ENCODE data around the gene STK11IP. TPM values are rescaled to one million over a fixed set of nuclear protein-coding genes. Genes with fewer than 3 reads are reported as not detected.

Gene STK11IP
- total RNA-seq, 2 experiments from 2014 or later = 28.7 to 28.9 TPM

GRCh38 chr2:219574484-219575311 lies 23.0 kb upstream of the STK11IP start:
- CTCF ChIA-PET = no interaction called here
- H3K9me3 Mint-ChIP-seq = no peaks in the 10 kb centered on the region
- no peak overlapping the region for H3K27ac Mint-ChIP-seq
- no peak overlapping the region for H3K4me3 Mint-ChIP-seq
- intact Hi-C loops (cut with micrococcal nuclease) = no loop called here
- H3K36me3 Mint-ChIP-seq = no peaks in the 10 kb centered on the region
- POLR2A ChIA-PET = no interaction called here
- no peak for DNase-seq
- no peaks in the 10 kb centered on the region for H3K4me1 Mint-ChIP-seq (ENCODE audit: low read depth)
- peaks cover 30% of the 10 kb centered on the region for H3K27me3 Mint-ChIP-seq

- no peak for DNase-seq
- intact Hi-C loops (cut with micrococcal nuclease) = no loop called here
- ChIA-PET POLR2A (no interaction called here), CTCF (interaction anchor here (1.2 kb wide), 1 partner anchor 16 kb away, joined by 5 read pairs; no protein-coding TSS in a partner anchor)
- Mint-ChIP-seq H3K36me3 (no peaks in the 10 kb centered on the region), H3K4me3 (no peak overlapping the region), H3K27me3 (peaks cover 24% of the 10 kb centered on the region), H3K9me3 (no peaks in the 10 kb centered on the region), H3K27ac (no peak overlapping the region), H3K4me1 (ENCODE audit: low read depth) (no peaks in the 10 kb centered on the region)
Observed at GRCh38 chr2:219575566-219576504, 21.8 kb upstream of the STK11IP start.

DNA sequence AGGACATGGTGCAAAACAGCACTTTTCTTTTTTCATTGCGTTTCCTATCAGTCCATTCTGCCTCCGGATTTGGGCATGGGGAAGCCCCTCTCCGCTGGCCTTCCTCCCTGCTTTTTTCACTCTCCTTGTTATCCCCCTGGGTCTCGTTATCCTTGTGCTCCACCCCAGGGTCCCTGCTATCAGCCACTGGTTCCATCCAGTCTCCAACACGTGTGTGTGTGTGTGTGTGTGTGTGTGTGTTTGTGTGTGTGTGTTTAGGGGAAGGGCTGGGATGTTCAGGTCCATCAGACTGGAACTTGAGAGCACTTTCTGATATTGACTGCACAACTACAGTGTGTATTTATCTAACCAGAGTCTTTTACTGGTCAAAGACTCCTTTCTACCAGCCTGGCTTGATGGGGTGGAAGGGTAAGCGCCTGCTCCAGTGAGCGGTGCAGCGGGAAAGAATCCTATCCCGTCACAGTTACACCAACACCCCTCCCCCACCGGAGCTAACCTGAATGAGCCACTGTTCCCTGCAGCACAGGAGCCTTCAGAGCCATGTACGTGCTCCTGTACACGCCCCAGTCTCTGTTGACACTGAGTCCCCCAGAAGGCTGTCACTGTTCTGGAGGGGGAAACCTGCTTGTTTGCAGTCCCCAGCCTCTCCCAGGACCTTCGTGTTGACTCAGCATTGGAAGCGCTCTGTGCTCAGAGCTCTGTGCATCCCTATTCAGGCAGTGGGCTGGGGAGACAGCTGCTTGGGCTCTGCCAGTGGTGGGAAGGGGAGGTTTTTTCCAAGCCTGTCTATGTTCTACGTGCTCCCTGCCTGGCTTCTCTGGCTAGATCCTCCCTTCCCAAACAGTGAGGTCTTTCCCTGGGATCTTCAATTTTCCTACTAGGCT lies 20.9 kb upstream of the STK11IP start:
- Mint-ChIP-seq H3K27me3 (peaks cover 23% of the 10 kb centered on the region), H3K4me3 (no peak overlapping the region), H3K36me3 (no peaks in the 10 kb centered on the region), H3K9me3 (no peaks in the 10 kb centered on the region), H3K27ac (no peak overlapping the region), H3K4me1 (ENCODE audit: low read depth) (no peaks in the 10 kb centered on the region)
- no peak for DNase-seq
- intact Hi-C loops (cut with micrococcal nuclease) = no loop called here
- POLR2A ChIA-PET = no interaction called here
- CTCF ChIA-PET = interaction anchor here (1.2 kb wide), 1 partner anchor 16 kb away, joined by 5 read pairs; no protein-coding TSS in a partner anchor

GRCh38 chr2:219578811-219579613 lies 18.6 kb upstream of the STK11IP start:
- no peak overlapping the region for H3K27ac Mint-ChIP-seq
- CTCF ChIA-PET = no interaction called here
- no peaks in the 10 kb centered on the region for H3K4me1 Mint-ChIP-seq (ENCODE audit: low read depth)
- intact Hi-C loops (cut with micrococcal nuclease) = no loop called here
- no peaks in the 10 kb centered on the region for H3K36me3 Mint-ChIP-seq
- no peak overlapping the region for H3K4me3 Mint-ChIP-seq
- peaks cover 11% of the 10 kb centered on the region for H3K27me3 Mint-ChIP-seq
- DNase-seq = no peak
- POLR2A ChIA-PET = no interaction called here
- H3K9me3 Mint-ChIP-seq = no peaks in the 10 kb centered on the region

- H3K27me3 Mint-ChIP-seq = peaks cover 14% of the 10 kb centered on the region
- no peak overlapping the region for H3K27ac Mint-ChIP-seq
- CTCF ChIA-PET = no interaction called here
- H3K4me3 Mint-ChIP-seq = no peak overlapping the region
- POLR2A ChIA-PET = no interaction called here
- DNase-seq = no peak
- H3K4me1 Mint-ChIP-seq (ENCODE audit: low read depth) = no peaks in the 10 kb centered on the region
- H3K9me3 Mint-ChIP-seq = no peaks in the 10 kb centered on the region
- intact Hi-C loops (cut with micrococcal nuclease) = no loop called here
- H3K36me3 Mint-ChIP-seq = no peaks in the 10 kb centered on the region
Observed at GRCh38 chr2:219581346-219581745, 16.3 kb upstream of the STK11IP start.

DNA sequence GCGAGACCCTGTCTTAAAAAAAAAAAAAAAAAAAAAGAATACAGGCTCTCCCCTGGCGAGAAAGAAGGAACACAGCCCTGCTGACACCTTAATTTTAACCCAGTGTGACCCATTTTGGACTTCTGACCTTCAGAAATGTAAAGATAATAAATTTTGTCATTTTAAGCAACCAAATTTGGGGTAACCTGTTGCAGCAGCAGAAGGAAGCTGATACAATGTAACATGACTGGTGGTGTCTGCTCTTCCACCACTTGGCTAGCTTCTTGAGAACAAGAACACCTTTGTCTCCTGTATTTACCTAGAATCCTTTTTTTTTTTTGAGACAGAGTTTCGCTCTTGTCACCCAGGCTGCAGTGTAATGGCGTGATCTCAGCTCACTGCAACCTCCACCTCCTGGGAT lies 6.6 kb upstream of the STK11IP start:
- Mint-ChIP-seq H3K4me1 (ENCODE audit: low read depth) (no peaks in the 10 kb centered on the region), H3K4me3 (no peak overlapping the region), H3K27me3 (peaks cover 8% of the 10 kb centered on the region), H3K36me3 (no peaks in the 10 kb centered on the region), H3K27ac (no peak overlapping the region), H3K9me3 (no peaks in the 10 kb centered on the region)
- ChIA-PET CTCF (interaction anchor here (0.9 to 1.5 kb wide), 3 partner anchors 8 to 51 kb away, joined by 3 read pairs; partner anchors contain the start of genes CHPF and TMEM198), POLR2A (no interaction called here)
- intact Hi-C loops (cut with micrococcal nuclease) = no loop called here
- DNase-seq = no peak

GRCh38 chr2:219592736-219593135 lies 4.9 kb upstream of the STK11IP start:
- DNase-seq = no peak
- Mint-ChIP-seq H3K4me3 (no peak overlapping the region), H3K36me3 (no peaks in the 10 kb centered on the region), H3K4me1 (ENCODE audit: low read depth) (no peaks in the 10 kb centered on the region), H3K27ac (no peak overlapping the region), H3K9me3 (no peaks in the 10 kb centered on the region), H3K27me3 (peaks cover 6% of the 10 kb centered on the region)
- CTCF ChIA-PET = interaction anchor here (0.6 kb wide), 1 partner anchor 32 kb away, joined by 3 read pairs; no protein-coding TSS in a partner anchor
- intact Hi-C loops (cut with micrococcal nuclease) = no loop called here
- POLR2A ChIA-PET = no interaction called here

GRCh38 chr2:219593154-219593553 lies 4.5 kb upstream of the STK11IP start:
- peaks cover 6% of the 10 kb centered on the region for H3K27me3 Mint-ChIP-seq
- CTCF ChIA-PET = interaction anchor here (0.6 kb wide), 1 partner anchor 33 kb away, joined by 3 read pairs; no protein-coding TSS in a partner anchor
- no peaks in the 10 kb centered on the region for H3K36me3 Mint-ChIP-seq
- DNase-seq = no peak
- H3K9me3 Mint-ChIP-seq = no peaks in the 10 kb centered on the region
- intact Hi-C loops (cut with micrococcal nuclease) = no loop called here
- POLR2A ChIA-PET = no interaction called here
- no peak overlapping the region for H3K27ac Mint-ChIP-seq
- peaks cover under 1% of the 10 kb centered on the region for H3K4me1 Mint-ChIP-seq (ENCODE audit: low read depth)
- H3K4me3 Mint-ChIP-seq = no peak overlapping the region

GRCh38 chr2:219595256-219595655 lies 2.4 kb upstream of the STK11IP start:
- CTCF ChIA-PET = interaction anchor here (1.0 kb wide), 1 partner anchor 46 kb away, joined by 3 read pairs; no protein-coding TSS in a partner anchor
- Mint-ChIP-seq H3K27ac (no peak overlapping the region), H3K4me1 (ENCODE audit: low read depth) (peaks cover 10% of the 10 kb centered on the region), H3K4me3 (no peak overlapping the region), H3K36me3 (no peaks in the 10 kb centered on the region), H3K9me3 (no peaks in the 10 kb centered on the region), H3K27me3 (peaks cover 4% of the 10 kb centered on the region)
- DNase-seq = no peak
- POLR2A ChIA-PET = no interaction called here
- intact Hi-C loops (cut with micrococcal nuclease) = no loop called here

DNA sequence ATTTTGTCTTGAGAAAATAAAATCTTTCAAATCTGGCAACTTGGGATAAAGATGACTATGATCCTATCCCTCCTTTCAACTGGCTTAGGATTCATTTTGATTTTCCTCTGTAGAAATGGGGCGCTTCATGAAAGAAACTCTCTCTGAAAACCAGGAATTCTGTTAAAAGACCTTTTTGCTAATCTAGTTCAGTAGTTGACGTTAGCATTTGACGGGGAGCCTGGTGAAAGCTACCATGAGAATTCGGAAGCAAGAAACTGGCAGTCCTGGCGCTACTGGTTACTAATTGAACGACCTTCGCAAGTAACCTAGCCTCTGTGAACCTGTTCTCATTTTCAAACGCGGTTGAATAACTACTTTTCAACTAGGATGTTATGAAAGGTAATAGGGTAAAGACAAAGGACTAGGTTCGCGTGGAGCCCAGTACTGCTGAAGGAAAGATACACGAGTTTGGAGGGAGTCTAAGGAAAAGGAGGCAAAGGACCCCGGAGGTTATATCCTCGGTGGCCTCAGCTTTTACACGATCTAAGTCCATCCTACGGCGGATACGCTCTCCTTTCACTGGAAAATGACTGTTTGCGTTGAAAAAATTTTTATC lies 604 bp upstream of the STK11IP start:
- intact Hi-C loops (cut with micrococcal nuclease) = loop anchor here (1.0 kb wide), 5 partner anchors 45 to 209 kb away; partner anchors contain the start of genes CHPF and GMPPA
- Mint-ChIP-seq H3K4me1 (ENCODE audit: low read depth) (peaks cover 10% of the 10 kb centered on the region), H3K9me3 (no peaks in the 10 kb centered on the region), H3K27me3 (peaks cover 4% of the 10 kb centered on the region), H3K27ac (peak overlapping the region; percentile 93), H3K4me3 (peak overlapping the region; percentile 88), H3K36me3 (peaks cover 6% of the 10 kb centered on the region)
- ChIA-PET POLR2A (interaction anchor here (0.9 to 1.6 kb wide), 3 partner anchors 54 to 209 kb away, joined by 4 to 8 read pairs (median 6); partner anchors contain the start of genes CHPF, DNPEP, GMPPA and TMEM198), CTCF (interaction anchor here (0.7 to 3.3 kb wide), 9 partner anchors 36 to 195 kb away, joined by 3 to 21 read pairs (median 4); partner anchors contain the start of genes CHPF and TMEM198)
- no peak for DNase-seq

All from activated CD4-positive, alpha-beta memory T cell treated with anti-CD3 and anti-CD28 coated beads for 36 hours (primary cell).